GM12875 (cell line): ENCODE measurements around the gene ZNF836.

Source experiments
- H3K4me3 ChIP-seq: one replicate; pipeline ENCODE4 v1.5.1; 2011; ENCODE audit warnings: low read depth, low read length, control low read depth
- CTCF ChIP-seq: IDR thresholded peaks from 2 replicates; pipeline ENCODE4 v1.5.1; 2011; ENCODE audit warnings: low read depth, mild to moderate bottlenecking, control low read depth, inconsistent platforms, low read length, moderate library complexity, borderline replicate concordance; ENCODE audit not compliant: insufficient read depth

The ZNF836 gene

GRCh38 chr19:52197964-52198363 lies 26.5 kb upstream of the ZNF836 start:
- no peak for TF ChIP-seq CTCF
- H3K4me3 ChIP-seq: no peak overlapping the region

GRCh38 chr19:52196256-52196967 lies 25.0 kb upstream of the ZNF836 start:
- TF ChIP-seq CTCF: no peak
- no peak overlapping the region for H3K4me3 ChIP-seq

GRCh38 chr19:52191951-52192350 lies 20.5 kb upstream of the ZNF836 start:
- no peak overlapping the region for H3K4me3 ChIP-seq
- no peak for TF ChIP-seq CTCF

GRCh38 chr19:52191389-52191788 lies 20.0 kb upstream of the ZNF836 start:
- H3K4me3 ChIP-seq: peak overlapping the region; percentile 85
- TF ChIP-seq CTCF: no peak

- no peak for TF ChIP-seq CTCF
- H3K4me3 ChIP-seq: peak overlapping the region; percentile 85
These were observed 19.3 kb upstream of the ZNF836 start for GRCh38 chr19:52190487-52191293.

GRCh38 chr19:52189735-52190486 lies 18.5 kb upstream of the ZNF836 start, which contains the start of gene PPP2R1A:
Gene PPP2R1A (plus strand): TSS chr19:52190052. CDS start chr19:52190097, 45 bp downstream.
- TF ChIP-seq CTCF: no peak
- peak within 1 kb of the TSS; percentile 85 for H3K4me3 ChIP-seq
